Renal cortex interstitium (tissue), 11 donors: ENCODE results near the gene SNX3. TPM values are rescaled to one million over a fixed set of nuclear protein-coding genes. Genes with fewer than 3 reads are reported as not detected.

ENCODE experiments used
- DNase-seq, 11 donors: peaks; one replicate each; pipeline ENCODE4 v3.0.0-alpha.2; 2013; ENCODE audit warnings: low read depth in 9 of 11, low spot score in 4 of 11; ENCODE audit errors: extremely low read depth in 1 of 11
- polyA plus RNA-seq, 3 donors: library from polyadenylated mRNA; unstranded; fragments of 120-200 nt; gene quantifications; one replicate each; pipeline ENCODE4 v1.2.1, GENCODE V29; 2013; ENCODE audit not compliant: insufficient read length in 3 of 3

SNX3 gene
- polyA plus RNA-seq, 3 donors = 193 to 229 (median 223) TPM

DNA sequence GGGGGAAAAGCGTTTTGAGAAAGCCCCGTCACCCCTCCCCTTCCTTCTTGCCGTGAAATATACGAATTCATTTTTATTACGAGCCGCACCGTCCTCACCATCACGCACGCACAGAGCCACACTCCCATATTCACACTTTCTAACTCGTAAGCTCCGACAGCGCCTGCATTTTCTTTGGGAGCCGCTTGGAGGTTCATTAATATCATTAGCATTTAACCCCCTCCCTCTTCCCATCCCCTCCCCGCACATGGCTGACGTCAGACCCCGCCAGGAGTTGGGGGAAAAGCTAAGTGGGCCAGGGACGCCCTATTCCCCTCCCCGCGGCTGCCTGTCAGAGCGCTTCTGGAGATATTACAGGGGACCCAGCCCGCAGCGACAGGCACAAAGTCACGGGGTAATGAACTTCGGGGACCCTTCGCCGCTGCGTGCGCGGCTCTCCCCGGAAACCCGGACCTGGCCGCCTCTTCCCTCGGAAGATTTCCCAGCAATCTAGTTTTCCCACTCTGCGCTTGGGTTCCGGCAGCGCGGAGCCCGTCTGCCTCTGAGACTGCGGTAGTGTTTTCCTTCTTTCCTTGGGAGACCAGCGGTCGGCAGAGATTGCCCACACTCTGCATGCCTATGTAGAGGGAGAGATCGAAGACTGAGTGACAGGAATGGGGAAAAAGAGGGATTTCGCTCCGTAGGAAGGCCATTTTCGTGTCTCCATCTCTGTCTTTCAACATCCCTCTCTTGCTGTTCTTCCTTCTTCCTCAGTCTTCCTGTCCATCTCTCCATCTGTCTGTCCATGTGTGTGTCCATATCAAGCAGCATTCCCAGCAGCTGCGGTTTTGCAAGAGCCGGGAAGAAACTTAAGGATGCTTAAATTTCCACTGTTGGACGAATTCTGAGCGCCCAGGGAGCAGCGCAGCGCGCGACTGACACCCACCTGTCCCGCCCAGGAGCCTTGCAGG, 94.9 kb downstream of the SNX3 start, which contains the start of gene NR2E1:
NR2E1 (plus strand) TSS at position 309 of the 950 bp plus-strand sequence. CDS start 744 bp downstream, outside the sequence.
- no peak for DNase-seq

DNA sequence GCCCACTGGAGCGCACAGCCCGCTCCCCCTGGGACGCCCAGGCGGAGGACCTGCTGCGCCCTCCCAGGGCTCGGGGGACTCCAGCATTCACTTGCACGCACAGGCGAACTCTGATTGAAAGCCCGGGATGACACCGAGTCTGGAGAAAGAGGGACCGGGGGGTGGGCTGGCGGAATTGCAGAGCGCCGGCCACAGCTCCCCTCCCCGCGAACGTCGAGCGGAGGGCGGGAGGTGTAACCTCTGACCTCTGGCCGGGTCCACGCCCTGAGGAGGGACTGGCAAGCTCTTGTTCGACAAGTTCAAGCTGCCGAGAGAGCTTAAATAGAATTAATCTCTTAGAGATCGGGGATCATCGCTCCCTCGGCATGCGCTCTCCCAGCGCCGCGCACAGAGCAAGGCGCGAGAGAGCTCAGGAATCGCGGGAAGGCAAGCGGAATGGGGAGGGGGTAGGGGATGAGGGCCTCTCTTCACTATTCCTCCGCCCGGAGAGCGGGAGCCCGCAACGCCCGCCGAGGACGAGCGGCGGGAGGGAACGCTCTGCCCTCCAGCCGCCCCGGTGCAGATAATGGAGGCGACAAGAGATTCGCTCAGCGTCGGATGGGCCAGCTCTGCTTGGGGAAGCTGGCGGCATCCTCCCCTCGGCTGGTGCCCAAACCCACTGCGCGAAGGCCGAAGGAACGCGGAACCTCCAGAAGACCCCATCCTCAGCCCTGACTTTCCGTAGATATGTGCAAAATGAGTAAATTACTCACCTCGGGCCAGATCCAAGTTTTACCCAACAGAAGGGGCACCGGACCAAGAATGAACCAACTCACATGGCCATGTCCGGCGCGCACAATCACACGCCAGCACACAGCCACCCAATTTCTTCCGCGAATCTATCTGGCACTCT, 95.8 kb downstream of the SNX3 start:
- no peak for DNase-seq

DNA sequence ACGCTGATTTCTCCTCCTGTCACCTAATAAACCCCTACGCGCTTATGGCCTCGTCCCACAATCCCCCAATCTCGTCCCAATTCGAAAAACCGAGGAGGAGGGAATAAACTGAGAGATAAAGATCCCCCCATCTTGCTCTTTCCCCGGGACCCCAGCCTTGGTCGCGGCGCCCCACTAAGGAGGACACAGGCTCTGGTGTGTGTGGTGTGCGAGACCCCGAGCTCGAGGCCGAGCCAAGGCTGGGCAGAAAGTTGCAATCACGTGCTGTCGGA, 96.4 kb downstream of the SNX3 start:
- no peak for DNase-seq

DNA sequence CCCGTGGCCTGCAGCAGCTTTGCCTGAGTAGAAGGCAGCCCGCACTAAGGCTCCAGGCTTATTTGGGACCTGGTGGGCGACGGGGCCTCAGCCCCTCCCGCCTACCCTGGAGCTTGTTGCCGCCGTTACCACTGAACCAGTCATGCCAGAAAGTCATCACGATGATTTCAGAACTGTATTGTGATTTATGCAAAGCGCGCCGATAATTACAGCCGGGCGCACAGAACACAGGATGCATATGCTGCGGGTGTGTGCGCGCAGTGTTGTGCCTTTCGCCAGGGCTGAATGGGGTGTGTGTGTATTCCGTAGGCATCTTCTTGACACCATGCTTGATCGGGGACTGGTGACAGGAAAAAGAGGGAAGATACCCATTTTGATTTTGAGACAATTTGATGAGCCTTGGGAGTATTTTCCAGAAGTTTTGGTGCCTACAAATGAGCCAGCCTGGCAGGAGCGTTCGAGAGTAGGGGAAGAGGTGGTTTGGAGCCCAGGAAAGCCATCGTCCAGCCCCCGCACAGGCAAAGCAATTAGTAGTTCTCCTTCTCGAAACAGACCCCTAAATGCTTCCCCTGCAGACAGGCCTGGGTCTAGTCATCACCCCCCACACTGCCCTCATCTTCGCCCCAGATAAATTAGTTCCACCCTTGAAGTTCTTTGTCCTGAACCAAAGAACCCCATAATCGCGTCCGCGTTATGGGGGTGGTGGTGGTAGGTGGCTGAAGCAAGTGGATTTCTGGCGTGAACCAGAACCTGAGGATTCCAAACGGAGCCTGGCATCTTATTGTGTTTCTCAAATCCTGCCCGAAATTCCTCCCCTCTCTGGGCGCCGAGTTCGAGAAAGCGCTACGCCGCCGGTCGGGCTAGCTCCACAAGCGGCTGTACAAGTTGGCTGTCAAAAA, 96.9 kb downstream of the SNX3 start:
- no peak for DNase-seq

DNA sequence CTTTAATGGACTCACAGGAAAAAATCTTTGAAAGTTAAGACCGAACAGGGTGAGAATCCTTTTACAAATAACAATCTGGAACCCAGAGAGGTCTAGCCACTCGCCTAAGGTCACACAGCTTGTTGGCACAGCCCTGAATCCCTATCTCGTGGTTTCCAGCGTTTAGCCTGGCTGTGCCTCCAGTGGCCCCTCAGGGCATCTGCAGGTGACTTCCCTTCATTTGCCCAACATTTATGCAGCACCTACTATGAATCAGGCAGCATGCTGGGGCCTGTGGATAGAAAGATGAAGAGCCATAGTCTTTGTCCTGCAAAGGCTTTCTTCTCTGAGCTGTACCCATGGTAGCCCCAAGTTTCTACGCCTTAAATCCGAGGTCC, 97.6 kb downstream of the SNX3 start:
- no peak for DNase-seq

DNA sequence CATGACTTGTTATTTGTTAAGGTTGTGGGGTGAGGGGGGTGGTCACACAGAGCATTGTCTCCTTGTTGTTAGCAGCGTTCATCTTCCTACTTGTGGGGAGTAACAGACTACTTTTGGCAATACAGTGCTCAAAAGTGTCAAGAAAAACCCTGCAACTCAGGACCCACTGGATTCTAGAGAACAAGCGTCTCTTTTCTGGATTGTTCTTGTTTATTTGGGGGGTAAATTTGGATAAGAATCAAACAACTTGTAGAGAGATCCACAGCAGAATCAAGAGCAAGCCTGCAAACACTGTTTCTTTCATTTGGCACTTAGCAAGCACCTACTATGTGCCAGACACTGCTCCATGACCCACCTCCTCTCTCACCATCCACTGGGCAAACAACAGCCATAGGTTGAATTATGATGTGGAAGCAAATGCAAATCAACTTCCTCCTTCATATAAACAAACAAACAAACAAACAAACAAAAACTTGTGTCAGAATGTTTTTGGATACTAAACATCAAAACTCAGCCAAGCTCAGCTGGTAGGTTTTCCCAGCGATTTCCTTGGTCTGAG, 99.0 kb downstream of the SNX3 start:
- DNase-seq = no peak

Other genes starting within 250 kb of the SNX3 start
- 10 to 100 TPM; 21.2 to 32.8 (median 21.9) TPM for gene OSTM1, start 186.3 kb downstream of the SNX3 start, polyA plus RNA-seq
- not detected for gene NR2E1, start 95.0 kb downstream of the SNX3 start, polyA plus RNA-seq
- 1 to 10 TPM; 6.5 to 8.8 (median 8.2) TPM for gene AFG1L, start 34.0 kb upstream of the SNX3 start, polyA plus RNA-seq